Mucosa of stomach (tissue), 1 donor: ENCODE data around the gene PBRM1.

Source experiments
- H3K27me3 ChIP-seq: one replicate; pipeline ENCODE4 v1.7.0; 2013; ENCODE audit warnings: mild to moderate bottlenecking, low read length; ENCODE audit not compliant: control insufficient read depth, insufficient read depth
- H3K36me3 ChIP-seq: one replicate; pipeline ENCODE4 v1.7.0; 2013; ENCODE audit warnings: low read length; ENCODE audit not compliant: control insufficient read depth, insufficient read depth
- H3K4me1 ChIP-seq: one replicate; pipeline ENCODE4 v1.7.0; 2013; ENCODE audit warnings: mild to moderate bottlenecking, low read length; ENCODE audit not compliant: control insufficient read depth, insufficient read depth
- H3K4me3 ChIP-seq: one replicate; pipeline ENCODE4 v1.7.0; 2013; ENCODE audit warnings: low read length
- H3K9ac ChIP-seq: one replicate; pipeline ENCODE4 v1.7.0; 2013; ENCODE audit warnings: mild to moderate bottlenecking, low read length, moderate library complexity
- H3K9me3 ChIP-seq: one replicate; pipeline ENCODE4 v1.7.0; 2013; ENCODE audit warnings: mild to moderate bottlenecking, low read length, moderate library complexity; ENCODE audit not compliant: control insufficient read depth
- donor health status: Pancreatic carcinoma.

PBRM1 gene

DNA sequence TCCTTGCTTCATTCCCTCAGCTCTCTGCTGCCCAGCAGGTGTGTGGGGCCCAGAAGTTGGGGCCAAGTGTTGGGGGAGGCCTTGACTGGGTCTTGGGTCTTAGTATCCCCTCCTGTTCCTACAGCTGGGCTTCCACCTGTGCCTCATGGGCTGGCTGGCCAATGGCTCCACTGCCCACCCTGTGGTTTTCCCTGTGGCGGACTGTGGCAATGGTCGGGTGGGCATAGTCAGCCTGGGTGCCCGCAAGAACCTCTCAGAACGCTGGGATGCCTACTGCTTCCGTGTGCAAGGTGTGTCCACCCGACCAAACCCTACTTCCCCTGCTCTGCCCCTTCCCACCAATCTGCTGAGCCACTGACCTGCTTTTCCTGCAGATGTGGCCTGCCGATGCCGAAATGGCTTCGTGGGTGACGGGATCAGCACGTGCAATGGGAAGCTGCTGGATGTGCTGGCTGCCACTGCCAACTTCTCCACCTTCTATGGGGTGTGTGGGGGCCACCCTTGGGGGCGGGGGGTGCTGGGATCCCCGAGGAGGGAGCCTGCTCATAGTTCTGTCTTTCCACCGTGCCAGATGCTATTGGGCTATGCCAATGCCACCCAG lies 163.0 kb downstream of the PBRM1 start:
- Histone ChIP-seq H3K9me3 (no peaks in the 10 kb centered on the region), H3K4me3 (no peak overlapping the region), H3K36me3 (no peaks in the 10 kb centered on the region), H3K9ac (no peak overlapping the region), H3K4me1 (peaks cover 8% of the 10 kb centered on the region), H3K27me3 (peaks cover 6% of the 10 kb centered on the region)

DNA sequence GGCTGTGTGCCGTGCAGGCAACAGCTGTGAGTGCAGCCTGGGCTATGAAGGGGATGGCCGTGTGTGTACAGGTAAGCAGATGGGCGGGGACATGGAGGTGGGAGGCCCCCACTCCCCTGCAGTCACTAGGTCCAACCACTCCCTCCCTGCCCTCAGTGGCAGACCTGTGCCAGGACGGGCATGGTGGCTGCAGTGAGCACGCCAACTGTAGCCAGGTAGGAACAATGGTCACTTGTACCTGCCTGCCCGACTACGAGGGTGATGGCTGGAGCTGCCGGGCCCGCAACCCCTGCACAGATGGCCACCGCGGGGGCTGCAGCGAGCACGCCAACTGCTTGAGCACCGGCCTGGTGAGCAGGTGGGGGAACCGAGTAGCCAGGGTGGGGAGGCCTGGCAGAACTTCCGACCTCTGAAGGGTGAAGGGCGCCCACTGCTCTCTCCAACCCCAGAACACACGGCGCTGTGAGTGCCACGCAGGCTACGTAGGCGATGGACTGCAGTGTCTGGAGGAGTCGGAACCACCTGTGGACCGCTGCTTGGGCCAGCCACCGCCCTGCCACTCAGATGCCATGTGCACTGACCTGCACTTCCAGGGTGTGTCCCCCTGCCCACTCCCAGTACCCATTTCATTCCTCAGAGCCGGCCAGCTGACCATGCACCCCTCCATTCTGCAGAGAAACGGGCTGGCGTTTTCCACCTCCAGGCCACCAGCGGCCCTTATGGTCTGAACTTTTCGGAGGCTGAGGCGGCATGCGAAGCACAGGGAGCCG lies 163.6 kb downstream of the PBRM1 start:
- Histone ChIP-seq H3K27me3 (peaks cover 13% of the 10 kb centered on the region), H3K36me3 (no peaks in the 10 kb centered on the region)

DNA sequence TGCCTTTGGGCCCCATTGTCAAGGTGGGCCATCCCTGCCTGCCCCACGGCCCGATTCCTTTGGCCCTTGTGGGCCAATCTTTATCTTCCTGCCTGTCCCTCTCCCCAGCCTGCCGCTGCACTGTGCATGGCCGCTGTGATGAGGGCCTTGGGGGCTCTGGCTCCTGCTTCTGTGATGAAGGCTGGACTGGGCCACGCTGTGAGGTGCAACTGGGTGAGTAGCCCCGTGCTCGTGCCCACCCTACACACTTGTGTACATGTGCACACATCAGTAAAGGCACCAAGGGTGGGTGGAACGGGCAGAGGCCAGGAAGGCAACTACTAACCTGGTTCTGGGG lies 164.3 kb downstream of the PBRM1 start:
- no peaks in the 10 kb centered on the region for H3K9me3 ChIP-seq
- H3K4me3 ChIP-seq = no peak overlapping the region
- H3K27me3 ChIP-seq = peaks cover 17% of the 10 kb centered on the region

More for the DNA sequence above, 163.6 kb downstream of the PBRM1 start:
- no peaks in the 10 kb centered on the region for H3K9me3 ChIP-seq
- no peak overlapping the region for H3K9ac ChIP-seq
- H3K4me1 ChIP-seq = peaks cover 8% of the 10 kb centered on the region
- H3K4me3 ChIP-seq = no peak overlapping the region

DNA sequence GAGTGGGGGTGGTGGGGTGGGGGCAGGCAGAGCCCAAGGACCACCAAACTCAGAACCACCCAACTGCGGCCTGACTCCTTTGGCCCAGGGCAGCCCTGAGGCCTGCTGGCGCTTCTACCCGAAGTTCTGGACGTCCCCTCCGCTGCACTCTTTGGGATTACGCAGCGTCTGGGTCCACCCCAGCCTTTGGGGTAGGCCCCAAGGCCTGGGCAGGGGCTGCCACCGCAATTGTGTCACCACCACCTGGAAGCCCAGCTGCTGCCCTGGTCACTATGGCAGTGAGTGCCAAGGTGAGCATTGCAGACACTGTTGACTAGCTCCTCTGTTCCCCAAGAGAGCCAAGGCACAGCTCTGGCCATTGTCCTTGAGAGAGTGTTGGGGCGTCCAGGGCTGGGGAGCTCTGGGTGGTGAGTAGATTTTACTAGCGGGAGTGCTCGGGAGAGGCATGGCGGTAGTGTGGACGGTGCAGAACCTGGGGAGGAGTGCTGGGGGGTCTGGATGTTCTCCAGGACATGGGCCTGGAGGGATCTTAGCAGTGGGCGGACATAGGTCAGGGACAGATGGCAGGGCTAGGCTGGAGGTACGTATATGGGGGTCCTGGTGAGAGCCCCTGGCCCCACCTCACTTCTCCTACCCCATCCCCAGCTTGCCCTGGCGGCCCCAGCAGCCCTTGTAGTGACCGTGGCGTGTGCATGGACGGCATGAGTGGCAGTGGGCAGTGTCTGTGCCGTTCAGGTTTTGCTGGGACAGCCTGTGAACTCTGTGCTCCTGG lies 164.8 kb downstream of the PBRM1 start:
- Histone ChIP-seq H3K9ac (no peak overlapping the region), H3K4me1 (peaks cover 8% of the 10 kb centered on the region), H3K27me3 (peaks cover 17% of the 10 kb centered on the region), H3K9me3 (no peaks in the 10 kb centered on the region), H3K4me3 (no peak overlapping the region), H3K36me3 (no peaks in the 10 kb centered on the region)

More for the DNA sequence above, 164.3 kb downstream of the PBRM1 start:
- Histone ChIP-seq H3K9ac (no peak overlapping the region), H3K4me1 (peaks cover 8% of the 10 kb centered on the region), H3K36me3 (no peaks in the 10 kb centered on the region)

DNA sequence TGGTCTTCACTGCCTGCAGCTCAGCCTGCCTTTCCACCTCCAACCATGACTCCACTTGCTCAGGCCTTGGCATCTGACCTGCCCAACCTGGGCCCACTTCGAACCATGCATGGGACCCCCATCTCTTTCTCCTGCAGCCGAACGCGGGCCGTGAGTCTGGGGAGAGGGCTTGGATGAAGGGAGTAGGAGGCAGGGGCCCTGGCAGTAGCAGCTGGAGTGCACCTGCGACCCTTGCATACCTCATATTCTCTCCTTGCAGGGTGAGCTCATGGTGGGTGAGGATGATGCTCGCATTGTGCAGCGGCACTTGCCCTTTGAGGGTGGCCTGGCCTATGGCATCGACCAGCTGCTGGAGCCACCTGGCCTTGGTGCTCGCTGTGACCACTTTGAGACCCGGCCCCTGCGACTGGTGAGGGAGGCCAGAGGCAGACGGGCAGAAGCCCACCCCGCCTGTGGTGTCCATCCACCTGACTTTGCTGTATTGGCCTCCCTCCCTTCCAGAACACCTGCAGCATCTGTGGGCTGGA lies 165.5 kb downstream of the PBRM1 start:
- Histone ChIP-seq H3K36me3 (no peaks in the 10 kb centered on the region), H3K9me3 (no peaks in the 10 kb centered on the region), H3K4me1 (peaks cover 8% of the 10 kb centered on the region), H3K9ac (no peak overlapping the region), H3K4me3 (no peak overlapping the region), H3K27me3 (peaks cover 17% of the 10 kb centered on the region)

DNA sequence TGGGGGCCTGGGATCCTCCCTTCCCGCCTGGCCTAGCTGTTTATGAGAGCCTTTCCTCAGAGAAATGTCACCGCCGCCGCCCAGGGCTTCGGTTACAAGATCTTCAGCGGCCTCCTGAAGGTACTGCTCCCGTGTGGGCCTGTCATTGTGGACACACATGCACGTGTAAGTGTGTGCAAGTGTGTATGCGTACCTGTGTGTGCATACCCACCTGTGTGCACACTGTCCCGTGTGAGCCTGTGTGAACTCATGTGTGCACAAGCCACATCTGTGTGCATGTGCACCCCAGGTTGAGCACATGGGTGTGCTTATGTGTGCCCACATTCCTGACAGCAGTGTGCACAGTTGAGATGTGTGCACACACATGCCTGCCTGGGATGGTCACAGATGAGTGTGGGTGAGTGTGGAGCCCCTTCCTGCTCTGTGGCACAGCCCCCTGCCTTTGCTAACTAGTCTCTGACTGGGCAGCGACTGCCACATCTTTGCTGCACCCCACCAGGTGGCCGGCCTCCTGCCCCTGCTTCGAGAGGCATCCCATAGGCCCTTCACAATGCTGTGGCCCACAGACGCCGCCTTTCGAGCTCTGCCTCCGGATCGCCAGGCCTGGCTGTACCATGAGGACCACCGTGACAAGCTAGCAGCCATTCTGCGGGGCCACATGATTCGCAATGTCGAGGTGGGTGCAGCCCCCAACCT lies 166.1 kb downstream of the PBRM1 start:
- no peak overlapping the region for H3K4me3 ChIP-seq
- no peaks in the 10 kb centered on the region for H3K36me3 ChIP-seq
- no peak overlapping the region for H3K9ac ChIP-seq

DNA sequence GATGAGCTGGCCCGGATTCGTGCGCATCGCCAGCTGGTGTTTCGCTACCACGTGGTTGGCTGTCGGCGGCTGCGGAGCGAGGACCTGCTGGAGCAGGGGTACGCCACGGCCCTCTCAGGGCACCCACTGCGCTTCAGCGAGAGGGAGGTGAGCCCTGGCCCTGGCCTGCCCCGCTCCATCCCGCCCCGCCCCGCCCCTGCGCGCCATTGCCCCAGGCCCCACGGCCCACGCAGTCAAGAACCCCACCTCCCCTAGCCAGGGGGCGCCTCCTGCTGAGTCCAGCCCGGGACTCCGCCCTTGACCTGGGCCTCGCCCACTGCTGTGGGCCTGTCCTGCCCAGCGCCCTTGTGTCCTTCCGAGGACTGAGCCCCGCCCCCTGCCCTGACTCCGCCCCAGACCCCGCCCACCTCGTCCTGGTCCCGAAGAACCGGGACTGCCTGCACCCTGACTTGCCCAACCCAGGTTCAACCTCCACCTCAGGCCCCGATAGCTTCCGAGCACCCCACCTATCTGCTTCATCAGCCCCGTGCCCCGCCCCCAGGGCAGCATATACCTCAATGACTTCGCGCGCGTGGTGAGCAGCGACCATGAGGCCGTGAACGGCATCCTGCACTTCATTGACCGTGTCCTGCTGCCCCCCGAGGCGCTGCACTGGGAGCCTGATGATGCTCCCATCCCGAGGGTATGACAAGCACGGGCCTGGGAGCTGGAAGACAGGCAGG lies 166.8 kb downstream of the PBRM1 start:
- no peaks in the 10 kb centered on the region for H3K36me3 ChIP-seq
- peaks cover 8% of the 10 kb centered on the region for H3K4me1 ChIP-seq
- no peaks in the 10 kb centered on the region for H3K9me3 ChIP-seq
- no peak overlapping the region for H3K4me3 ChIP-seq
- H3K27me3 ChIP-seq = peaks cover 17% of the 10 kb centered on the region
- H3K9ac ChIP-seq = no peak overlapping the region

More for the DNA sequence above, 166.1 kb downstream of the PBRM1 start:
- no peaks in the 10 kb centered on the region for H3K9me3 ChIP-seq
- H3K4me1 ChIP-seq = peaks cover 8% of the 10 kb centered on the region
- H3K27me3 ChIP-seq = peaks cover 17% of the 10 kb centered on the region

DNA sequence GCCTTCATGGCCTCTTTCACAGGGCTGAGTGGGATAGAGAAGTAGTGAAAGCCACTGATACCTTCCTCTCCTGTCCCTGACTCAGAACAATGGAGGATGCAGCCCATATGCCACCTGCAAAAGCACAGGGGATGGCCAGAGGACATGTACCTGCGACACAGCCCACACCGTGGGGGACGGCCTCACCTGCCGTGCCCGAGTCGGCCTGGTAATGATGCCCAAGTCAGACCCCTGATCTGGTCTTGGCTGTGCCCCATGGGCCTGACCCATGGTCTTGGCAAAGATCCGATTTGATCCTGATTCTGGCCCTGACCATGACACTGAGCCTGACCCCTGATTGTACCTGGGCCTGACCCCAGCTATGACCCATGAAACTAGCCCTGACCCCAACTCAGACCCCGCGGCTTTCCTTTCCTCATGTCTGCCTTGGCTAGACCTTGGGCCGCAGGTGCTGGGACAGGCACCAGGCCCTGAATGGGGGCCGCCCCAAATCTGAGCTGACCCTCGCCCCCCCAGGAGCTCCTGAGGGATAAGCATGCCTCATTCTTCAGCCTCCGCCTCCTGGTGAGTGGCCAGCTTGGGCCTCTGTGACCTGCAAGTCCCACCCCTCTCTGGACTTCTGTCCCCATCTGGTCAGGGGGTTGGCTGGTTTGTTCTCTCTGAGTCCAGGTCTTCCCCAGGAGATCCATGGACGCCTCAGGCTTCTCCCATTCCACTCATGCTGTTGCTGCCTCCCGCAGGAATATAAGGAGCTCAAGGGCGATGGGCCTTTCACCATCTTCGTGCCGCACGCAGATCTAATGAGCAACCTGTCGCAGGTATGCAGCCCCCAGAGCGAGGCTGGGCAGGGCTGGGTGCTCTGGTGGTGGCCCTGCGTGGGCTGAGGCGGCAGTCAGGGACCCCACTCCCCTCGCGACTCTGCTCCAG lies 167.7 kb downstream of the PBRM1 start:
- no peaks in the 10 kb centered on the region for H3K36me3 ChIP-seq
- H3K4me3 ChIP-seq = no peak overlapping the region
- H3K4me1 ChIP-seq = peaks cover 8% of the 10 kb centered on the region
- H3K9ac ChIP-seq = no peak overlapping the region
- peaks cover 17% of the 10 kb centered on the region for H3K27me3 ChIP-seq
- no peaks in the 10 kb centered on the region for H3K9me3 ChIP-seq

DNA sequence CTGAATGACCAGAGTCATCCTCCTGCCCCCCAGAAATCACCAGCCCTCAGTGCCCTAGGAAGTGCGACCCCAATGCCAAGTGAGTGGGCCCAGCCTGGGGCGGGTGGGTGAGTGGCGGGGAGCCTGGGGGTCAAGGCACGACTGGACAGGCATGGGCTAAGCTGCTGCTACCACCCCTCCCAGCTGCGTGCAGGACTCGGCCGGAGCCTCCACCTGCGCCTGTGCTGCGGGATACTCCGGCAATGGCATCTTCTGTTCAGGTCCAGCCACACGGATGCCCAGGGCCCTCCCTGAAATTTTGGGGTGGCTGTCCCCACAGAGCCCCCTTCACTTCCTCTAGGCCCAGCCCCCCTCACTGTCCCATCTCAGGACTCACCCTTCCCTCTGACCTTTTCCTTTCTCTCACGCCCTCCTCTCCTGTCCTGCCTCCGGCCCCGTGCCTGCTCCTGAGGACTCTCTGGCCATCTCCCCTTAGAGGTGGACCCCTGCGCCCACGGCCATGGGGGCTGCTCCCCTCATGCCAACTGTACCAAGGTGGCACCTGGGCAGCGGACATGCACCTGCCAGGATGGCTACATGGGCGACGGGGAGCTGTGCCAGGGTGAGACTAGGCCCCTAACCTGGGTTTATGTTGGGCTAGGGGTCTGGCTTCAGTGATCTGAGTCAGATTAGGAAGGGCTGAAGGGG lies 169.1 kb downstream of the PBRM1 start:
- peaks cover 17% of the 10 kb centered on the region for H3K27me3 ChIP-seq
- peaks cover 8% of the 10 kb centered on the region for H3K4me1 ChIP-seq
- no peak overlapping the region for H3K4me3 ChIP-seq
- H3K9me3 ChIP-seq = no peaks in the 10 kb centered on the region
- H3K36me3 ChIP-seq = no peaks in the 10 kb centered on the region
- no peak overlapping the region for H3K9ac ChIP-seq

DNA sequence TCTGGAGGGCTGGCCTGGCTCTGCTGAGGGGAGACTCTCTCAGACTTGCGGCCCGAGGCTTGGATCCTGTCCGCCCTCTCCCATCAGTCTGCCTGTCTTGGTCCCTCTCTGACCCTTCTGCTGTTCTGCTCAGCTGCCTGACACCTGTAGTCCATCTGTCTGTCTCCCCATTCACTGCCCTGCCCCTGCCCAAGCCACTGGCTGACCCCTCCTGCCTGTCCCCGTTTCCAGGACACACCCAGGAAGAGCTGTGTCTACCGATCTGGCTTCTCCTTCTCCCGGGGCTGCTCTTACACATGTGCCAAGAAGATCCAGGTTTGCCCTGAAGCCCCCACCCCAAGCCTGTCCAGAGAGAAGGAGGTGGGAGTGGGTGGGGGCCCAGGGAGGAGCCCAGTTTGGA lies 170.5 kb downstream of the PBRM1 start:
- H3K9ac ChIP-seq = no peak overlapping the region
- no peaks in the 10 kb centered on the region for H3K36me3 ChIP-seq
- no peak overlapping the region for H3K4me3 ChIP-seq
- H3K4me1 ChIP-seq = peaks cover 8% of the 10 kb centered on the region
- H3K27me3 ChIP-seq = peaks cover 17% of the 10 kb centered on the region
- no peaks in the 10 kb centered on the region for H3K9me3 ChIP-seq
